Activated T-cell treated with anti-CD3 and anti-CD28 coated beads, Interleukin-2, amount 50 U/mL, for 48 hours (primary cell): ENCODE data around the gene CSF2RB.

Source experiments
- DNase-seq, 2 experiments: peaks; one replicate each; pipeline ENCODE4 v3.0.0-alpha.2; 2020

Gene CSF2RB

DNA sequence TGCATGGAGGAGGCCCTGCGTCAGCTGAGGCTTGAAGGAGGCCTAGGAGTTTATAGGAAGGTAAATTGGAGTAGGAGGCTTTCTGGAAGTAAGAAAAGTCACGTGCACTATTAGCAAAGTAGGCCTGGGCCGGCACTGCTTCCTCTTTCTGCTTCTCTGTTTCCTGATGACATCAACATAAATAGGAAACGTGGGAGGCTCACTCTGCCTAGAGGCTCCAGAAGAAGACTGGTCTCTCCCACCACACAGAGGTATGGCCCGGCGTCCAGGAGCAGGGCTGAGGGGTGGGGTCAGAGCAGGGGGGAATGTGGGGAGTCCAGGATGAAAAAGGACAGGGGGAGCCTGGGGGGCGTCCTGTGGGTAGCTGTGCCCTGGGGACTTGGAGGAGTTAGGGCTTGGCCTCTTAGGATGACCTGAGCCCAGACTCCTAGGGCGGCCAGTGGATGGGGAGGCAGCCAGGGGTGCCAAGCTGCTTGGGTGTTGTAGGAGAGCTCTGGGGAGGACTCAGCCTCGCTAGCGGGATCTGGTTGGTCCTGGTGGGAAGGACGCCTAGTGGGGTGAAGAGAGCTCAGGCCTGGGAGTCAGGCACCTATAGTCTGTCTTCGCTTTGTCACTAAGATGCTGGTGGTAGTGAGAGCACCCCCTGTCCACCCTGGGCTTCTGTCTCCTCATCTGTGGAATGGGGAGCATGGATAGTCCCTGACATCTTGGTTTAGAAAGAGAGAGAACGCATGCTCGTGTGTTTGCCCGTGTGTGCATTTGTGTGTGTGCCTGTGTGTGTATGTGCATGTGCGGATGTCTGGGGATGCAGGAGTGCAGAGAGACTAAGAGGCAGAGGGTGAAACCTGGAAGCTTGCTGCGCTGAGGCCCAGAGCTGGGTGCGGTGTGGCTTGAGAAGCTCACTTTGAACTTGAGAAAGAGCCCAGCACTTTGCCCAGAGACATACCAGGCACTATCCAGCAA is at the start of gene CSF2RB:
Gene CSF2RB (plus strand): TSS at position 202 of the 963 bp plus-strand sequence. CDS start 8,580 bp downstream, outside the sequence.
- no peak for DNase-seq

DNA sequence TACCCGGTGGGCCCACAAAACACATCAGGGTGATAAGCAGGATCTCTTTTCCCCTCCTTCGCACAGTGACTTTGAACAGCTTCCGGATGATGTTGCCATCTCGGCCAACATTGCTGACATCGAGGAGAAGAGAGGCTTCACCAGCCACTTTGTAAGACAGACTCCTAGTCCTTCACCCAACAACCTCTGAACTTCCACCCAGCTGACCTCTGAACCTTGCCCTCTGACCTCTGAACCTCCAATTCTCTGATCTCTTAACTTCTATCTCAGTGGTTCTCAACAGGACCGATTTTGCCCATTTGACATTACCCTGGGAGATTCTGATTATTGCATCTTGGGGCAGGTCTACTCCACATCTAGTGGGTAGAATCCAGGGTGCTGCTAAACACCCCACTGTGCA is 49.4 kb upstream of the CSF2RB start:
- no peak for DNase-seq

- DNase-seq, result no peak
These were observed 48.8 kb upstream of the CSF2RB start for GRCh38 chr22:36864454-36865215.

DNA sequence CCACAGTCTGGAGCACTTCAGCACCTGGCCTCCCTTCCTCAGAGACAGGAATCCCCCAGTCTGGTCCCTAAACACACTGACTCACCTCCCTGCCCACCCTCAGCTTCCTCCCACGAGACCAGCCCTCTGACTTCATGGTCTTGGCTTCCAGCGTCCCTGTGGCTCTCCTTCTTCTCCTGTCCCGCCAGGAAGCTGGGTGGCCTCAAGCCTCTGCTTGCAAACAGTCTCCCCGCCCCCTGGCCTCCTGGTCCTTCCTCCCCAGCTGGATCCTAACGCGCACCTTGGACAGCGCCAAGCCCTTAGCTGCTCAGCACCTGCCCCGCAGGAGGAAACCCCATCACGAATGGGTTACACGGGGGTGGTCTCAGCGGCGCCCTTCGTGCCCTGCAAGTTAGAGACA is 48.1 kb upstream of the CSF2RB start:
- DNase-seq, result no peak

GRCh38 chr22:36867695-36868094 is 45.7 kb upstream of the CSF2RB start:
- DNase-seq, result no peak

GRCh38 chr22:36868546-36869181 is 44.8 kb upstream of the CSF2RB start:
- no peak for DNase-seq

DNA sequence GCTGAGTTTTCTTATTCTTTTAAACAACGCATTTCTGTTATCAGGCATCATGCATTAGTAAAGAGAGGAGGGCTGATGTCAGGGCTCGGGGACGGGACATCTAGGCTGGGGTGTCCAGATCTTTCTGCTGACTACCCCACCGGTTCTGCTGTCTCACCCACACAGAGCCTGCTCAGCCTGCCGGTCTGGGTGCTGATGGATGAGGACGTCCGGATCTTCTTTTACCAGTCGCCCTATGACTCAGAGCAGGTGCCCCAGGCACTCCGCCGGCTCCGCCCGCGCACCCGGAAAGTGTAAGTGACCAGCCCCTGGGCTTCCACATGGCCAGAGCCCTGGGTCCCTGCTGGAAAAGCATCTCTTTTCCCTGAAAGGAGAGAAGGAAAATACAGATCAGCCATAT is 43.2 kb upstream of the CSF2RB start:
- DNase-seq, result no peak

- DNase-seq, result no peak
These were observed 41.8 kb upstream of the CSF2RB start for GRCh38 chr22:36871669-36872081.

DNA sequence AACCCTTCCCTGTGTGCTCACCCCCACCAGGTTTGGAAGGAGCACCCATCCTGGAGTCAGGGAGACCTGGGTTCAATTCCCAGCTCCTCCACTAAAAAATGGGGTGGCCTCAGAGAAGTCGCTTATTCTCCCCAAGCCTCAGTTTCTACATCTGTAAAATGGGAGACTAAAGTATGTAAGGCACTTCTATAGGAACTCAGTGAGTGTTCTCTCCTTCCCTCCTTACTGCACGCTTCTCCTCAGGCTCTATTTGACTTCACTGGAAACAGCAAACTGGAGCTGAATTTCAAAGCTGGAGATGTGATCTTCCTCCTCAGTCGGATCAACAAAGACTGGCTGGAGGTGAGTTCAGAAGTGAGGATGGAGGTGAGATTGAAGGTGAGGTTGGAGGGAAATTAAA is 41.3 kb upstream of the CSF2RB start:
- no peak for DNase-seq

- no peak for DNase-seq
These were observed 40.4 kb upstream of the CSF2RB start for GRCh38 chr22:36872866-36873498.

DNA sequence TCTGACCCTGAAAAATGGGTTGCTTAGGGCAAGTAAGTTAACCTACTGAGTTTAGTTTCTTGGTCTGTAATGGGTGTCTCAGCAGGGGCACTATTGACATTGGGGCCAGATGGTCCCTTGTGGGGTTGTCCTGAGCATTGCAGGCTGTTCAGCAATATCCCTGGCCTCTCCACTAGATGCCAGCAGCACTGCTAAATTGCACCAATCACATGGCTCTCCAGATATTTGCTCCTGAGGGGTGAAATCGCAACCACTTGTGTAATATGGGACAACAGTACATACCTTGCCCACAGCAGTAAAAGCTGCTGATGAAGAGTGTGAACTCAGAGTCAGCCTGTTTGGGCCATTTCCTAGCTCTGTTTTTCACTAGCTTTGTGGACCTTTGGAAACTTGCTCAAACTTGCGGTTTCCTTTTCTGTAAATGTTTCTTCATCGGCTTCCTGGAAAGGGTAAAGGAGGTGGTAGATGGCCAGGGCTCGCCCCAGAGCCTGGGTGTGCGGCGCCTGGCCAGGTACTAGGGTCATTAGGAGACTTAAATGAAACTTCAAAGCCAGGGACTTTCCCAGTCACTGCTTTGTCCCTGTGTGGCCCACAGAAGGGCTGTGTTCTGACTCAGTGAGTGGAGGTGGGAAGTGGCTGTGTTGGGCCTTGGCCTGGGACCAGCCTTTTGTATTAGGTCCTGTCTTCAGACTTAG is 39.7 kb upstream of the CSF2RB start:
- DNase-seq, result peak; percentile 66 to 71

GRCh38 chr22:36874309-36874696 is 39.1 kb upstream of the CSF2RB start:
- DNase-seq, result no peak

DNA sequence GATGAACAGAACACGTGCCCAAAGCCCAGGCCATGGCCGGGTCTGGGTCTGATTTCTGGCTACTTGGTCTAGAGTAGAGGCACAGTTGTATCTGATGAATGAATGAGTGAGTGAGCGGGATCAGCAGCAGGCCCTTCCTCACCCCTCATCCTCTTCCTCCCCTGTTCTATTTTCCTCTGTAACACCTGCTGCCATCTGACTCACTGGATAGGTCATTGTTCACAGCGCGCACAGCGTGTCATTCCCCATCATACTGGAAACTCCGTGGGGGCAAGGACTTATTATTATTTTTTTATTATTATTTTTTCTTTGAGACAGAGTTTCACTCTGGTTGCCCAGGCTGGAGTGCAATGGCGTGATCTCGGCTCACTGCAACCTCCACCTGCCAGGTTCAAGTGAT is 38.7 kb upstream of the CSF2RB start:
- DNase-seq, result no peak

DNA sequence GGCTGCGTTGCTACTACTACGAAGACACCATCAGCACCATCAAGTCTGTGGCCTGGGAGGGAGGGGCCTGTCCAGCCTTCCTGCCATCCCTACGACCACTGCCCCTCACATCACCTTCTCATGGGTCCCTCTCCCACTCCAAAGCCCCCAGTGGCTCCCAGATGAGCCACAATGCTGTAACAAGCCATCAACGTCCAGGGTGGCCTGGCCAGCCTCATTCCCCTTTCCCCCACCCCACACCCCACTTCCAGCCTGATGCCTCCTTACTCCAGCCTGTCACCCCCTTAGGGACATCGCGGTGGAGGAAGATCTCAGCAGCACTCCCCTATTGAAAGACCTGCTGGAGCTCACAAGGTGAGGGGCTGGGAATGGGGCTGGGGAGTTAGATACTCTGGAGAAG is 37.7 kb upstream of the CSF2RB start:
- DNase-seq, result no peak

- DNase-seq, result no peak
These were observed 33.7 kb upstream of the CSF2RB start for GRCh38 chr22:36879775-36880174.

DNA sequence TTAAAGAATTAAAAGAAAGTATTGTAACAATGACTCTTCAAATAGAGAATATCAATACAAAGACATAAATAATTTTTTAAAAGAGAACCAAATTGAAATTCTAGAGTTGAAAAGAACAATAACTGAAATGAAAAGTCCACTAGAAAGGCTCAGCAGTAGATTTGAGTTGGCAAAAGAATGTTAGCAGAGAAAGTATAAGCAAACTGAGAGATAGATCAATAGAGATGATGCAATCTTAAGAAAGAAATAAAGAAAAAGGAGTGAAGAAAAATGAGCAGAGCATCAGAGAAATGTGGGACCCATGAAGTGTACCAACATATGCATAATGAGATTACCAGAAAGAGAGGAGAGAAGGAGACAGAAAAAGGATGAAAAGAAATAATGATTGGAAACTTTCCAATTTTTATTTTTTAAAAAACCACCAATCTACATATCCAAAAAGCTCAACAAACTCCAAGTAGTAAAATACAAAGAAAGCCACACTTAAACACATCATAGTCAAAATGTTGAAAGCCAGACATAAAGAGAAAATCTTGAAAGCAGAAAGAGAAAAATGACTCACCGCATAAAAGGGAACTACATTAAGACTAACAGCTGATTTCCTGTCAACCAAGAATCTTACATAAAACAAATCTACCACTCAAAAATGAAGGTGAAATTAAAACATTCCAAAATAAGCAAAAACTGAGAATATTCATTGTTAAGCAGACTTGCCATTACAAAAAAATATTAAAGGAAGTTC is 31.8 kb upstream of the CSF2RB start:
- DNase-seq, result no peak

DNA sequence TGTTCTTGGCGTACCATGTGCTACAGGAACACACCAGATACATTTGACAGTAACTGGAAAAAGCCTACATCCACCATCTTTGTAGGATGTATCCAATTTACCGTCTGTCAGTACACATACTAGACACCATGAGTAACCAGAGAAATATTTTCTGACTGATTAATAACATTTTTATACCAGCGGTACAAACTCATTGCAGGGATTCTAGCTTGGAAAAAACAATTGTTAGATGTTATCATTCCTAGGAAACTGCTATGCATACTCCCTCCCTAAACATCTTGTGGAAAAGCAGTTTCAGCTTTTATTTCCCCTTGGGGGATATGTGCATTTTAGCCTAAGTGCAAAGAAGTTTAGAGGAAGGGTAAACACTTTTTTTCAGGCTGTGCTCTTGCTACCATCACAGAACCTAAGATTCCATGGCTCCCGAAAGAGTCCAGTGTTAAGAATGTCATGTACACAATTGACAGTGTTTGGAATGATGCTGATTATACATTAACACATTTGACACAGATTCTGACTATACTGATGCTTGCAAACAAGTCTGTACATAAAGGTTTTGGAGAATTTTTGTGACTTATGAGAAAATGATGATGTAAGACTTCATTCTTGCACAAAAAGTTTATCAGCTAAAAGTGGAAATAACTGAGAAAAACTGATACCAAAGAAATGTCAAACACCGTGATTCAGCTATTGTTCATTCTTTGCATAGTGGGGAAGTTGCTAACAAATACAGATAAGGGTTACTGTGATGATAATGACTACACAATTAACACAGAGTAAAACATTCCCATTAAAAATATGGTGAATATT is 28.9 kb upstream of the CSF2RB start:
- DNase-seq, result no peak

DNA sequence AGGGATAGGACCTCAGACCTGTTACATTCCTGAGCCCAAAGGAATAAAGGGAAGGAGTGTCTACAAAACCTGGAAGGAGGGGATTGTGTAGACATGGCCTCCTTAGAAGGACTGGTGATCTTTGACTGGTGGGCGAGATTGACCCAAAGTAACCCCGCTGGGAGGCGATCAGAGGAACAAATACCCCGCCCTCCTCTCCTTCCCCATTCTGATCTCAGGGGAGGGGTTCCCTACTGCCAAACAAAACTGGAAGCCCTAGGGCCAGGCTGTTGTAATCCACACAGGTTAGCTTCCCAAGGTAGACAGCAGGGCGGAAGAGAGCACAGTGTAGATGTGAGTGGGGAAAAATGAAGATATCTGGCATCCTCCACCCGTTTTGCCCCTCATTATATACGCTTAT is 28.0 kb upstream of the CSF2RB start:
- no peak for DNase-seq

DNA sequence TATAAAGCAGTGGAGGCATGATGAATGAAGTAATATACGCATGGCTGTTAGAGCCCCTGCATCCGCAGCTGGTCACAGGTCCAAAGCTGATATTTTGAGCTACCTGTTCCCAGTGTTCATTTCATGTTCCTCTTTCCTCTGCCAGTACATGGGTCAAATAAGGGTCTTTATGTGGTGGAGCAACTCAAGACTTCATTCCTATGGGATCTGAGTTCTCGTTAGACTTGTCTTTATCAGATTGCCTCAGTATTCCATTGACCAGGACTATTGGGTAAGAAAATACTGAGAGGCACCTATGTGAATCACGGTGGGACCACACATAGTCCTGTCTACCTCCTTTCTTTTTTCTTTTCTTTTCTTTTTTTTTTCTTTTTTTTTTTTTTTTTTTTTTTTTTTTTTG is 27.4 kb upstream of the CSF2RB start:
- DNase-seq, result no peak

DNA sequence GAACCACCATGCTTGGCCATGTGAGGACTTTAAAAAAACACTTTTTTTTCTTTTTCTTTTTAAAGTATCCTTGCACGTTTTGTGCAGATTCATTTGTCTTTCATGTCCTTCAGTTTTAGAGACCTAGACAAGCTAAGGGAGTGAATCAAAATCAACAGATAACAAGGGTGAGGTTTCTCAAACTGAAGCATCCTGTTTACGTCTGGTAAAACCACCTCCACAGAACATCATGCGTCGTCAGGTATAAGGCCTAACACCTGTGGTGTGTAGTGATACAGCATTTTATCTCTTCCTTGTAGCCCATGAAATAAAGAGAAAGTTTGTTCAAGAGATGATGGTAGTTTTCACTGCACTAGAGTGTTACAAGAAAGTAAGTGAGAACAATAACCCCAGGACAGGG is 26.3 kb upstream of the CSF2RB start:
- DNase-seq, result no peak

DNA sequence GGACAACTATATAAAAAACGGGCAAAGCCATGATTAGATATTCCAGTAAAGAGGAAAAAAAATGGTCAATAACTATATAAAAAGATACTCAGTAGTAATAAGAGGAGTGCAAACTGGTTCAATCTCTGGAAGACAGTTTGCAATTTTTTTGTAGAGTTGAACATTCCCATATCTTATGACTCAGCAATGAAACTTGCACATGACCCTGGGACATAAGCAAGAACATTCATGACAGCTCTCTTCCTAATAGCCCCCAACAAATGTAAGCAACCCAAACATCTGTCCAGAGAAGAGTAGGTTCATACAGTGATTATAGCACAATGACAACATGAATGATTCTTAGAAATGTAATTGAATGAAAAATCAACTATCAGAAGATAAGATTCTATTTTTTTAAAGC is 21.8 kb upstream of the CSF2RB start:
- no peak for DNase-seq
